Inflammatory macrophage (primary cell): ENCODE data around the gene PLA2R1.
A peak's percentile ranks its signal among the peaks of the same experiment; 100 is the strongest.

ENCODE experiments used
- DNase-seq, 2 donors: peaks; one replicate each; pipeline ENCODE4 v3.0.0-alpha.2; 2020 to 2022

PLA2R1 gene

GRCh38 chr2:159926695-159927094, 135.7 kb downstream of the PLA2R1 start:
- DNase-seq, result no peak

DNA sequence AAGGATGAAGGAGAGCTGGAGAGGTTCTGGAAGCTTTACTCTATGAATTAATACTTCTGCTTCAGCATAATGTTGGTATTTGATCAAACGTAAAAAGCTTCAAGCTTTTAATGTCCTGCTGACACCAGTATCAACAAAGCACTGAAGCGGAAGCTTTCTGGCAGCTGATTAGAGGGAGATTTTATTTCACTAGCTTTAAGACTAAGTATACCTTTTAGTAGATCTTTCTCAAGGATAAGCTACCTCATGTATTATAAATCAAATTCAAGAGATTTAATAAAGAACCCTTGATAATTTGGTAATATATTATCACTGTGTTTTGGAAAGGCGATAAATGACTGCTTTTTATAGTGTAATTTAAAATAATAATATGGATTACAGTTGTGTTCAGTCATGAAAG, 136.4 kb downstream of the PLA2R1 start:
- no peak for DNase-seq

- DNase-seq, result no peak
Measured at GRCh38 chr2:159922563-159922962, 139.9 kb downstream of the PLA2R1 start.

GRCh38 chr2:159921752-159922404, 140.5 kb downstream of the PLA2R1 start:
- DNase-seq, result peak; percentile 73 to 80

DNA sequence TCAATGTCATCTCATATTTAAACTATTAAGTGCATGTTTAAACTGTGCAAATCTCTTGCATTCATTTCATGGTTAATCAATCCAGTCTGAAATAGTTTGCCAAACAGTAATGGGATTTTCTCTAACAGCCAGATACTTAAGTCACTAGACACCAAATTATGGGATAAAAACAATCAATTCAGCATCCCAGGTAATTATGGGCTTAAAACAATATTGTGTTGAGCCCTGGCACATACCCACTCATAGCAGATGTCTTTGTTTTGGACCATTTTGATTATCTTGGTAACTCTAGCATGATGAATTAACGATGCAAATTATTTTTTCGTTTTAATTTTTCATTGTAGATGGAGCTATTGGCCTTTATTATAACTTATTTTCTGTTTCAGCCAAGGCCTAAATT, 145.9 kb downstream of the PLA2R1 start:
- no peak for DNase-seq

DNA sequence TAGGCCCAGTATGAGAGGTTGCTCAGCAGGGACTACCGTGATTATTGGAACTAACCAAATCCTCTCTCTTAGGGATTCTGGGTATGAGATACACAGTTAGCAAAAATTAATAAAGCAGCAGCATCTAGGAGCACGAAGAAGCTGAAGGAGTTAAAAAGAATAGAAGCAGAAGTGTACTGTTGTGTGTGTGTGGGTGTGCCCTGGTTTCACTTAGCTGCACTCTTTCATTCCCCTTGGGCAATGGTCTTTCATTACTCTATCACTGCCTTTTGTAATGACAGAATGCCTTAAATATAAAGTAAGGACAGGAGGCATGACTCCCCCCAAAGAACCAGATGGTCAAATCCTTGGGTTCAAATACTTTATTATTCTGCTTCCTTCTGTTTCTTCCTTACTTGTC, 148.5 kb downstream of the PLA2R1 start:
- no peak for DNase-seq

GRCh38 chr2:159912580-159912979, 149.8 kb downstream of the PLA2R1 start:
- DNase-seq, result no peak

DNA sequence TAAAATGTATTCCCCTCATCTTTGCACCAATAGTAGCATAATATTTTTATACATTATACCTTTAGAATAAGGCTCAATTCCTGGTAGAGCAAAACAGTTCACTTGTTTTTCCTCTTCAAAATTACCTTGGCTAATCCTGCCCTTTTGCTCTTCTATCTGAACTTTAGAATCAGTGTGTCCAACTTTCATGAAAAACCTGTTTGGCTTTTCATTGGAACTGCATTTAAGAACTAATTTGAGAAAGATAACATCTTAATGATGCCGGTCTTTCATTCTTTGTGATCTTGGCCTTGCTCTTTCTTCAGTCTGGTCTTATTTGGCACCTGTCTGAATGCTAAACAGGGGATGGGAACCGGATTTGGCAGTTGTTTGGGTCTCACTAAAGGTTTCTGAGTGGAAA, 151.5 kb downstream of the PLA2R1 start:
- no peak for DNase-seq

GRCh38 chr2:159908623-159909022, 153.8 kb downstream of the PLA2R1 start:
- no peak for DNase-seq

- DNase-seq, result no peak
Measured at GRCh38 chr2:159907909-159908308, 154.5 kb downstream of the PLA2R1 start.

- no peak for DNase-seq
Measured at GRCh38 chr2:159905926-159906714, 156.3 kb downstream of the PLA2R1 start.

DNA sequence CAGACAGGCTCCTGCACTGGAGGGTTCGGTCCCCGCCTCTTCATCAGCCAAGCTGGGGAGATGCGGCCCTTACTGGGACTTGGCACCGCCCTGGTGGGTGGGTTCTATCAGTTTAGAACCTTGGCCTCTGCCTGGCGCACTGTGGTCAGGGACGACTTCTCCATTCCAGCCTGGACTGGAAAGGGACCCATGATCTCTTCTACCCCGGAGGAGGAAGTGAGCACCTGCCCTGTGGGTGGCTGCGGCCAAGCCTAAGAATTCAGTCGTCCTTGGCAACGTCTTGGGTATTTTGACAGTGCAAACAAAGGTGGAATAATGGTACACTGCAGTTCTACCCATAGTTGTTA, 157.5 kb downstream of the PLA2R1 start:
- peak; percentile 86 to 91 for DNase-seq

DNA sequence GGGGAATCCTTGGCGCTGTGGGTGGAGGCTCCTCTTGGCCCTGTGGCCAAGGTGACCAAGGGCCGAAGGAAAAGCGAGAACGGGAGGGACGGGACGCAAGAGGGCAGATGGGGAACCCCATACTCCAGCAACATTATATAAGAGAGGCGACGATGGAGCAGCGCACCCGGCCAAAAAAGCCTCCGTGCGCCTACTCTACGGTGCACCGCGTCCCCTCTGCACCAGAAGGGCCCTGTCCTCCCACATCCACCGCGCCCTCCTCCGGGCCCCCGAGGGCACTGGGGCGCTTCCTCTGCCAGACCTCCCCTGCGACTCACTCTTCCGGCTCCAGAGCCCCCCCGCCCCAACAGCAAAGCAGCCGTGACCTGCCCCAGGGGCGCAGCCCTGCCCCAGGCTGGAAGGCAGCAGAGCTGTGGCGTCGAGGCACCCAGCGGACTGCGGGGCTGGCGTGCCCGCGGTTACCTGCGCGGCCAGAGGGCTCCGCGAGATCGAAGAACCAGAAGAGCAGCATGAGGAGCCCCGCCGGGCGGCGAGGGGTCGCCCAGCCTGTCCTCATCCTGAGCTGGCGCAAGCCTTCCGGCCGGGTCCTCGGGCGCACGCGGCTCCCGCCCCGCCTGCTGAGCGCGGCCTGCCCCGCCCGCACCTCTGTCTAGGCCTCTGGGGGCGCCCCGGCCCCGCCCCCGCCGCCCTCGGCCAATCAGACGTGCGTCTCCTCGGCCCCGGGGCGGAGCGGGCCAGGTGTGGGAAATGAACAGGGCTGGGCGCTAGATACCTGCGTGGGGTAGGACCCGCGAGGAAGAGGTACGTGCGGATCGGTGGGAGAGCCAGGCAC, 158.1 kb downstream of the PLA2R1 start, which contains the start of gene LY75:
Gene LY75, minus strand, starts transcription at position 630 of the 832 bp plus-strand sequence.
- DNase-seq, result peak; percentile 61 to 76

GRCh38 chr2:159903443-159904126, 158.8 kb downstream of the PLA2R1 start:
- peak; percentile 74 to 82 for DNase-seq

DNA sequence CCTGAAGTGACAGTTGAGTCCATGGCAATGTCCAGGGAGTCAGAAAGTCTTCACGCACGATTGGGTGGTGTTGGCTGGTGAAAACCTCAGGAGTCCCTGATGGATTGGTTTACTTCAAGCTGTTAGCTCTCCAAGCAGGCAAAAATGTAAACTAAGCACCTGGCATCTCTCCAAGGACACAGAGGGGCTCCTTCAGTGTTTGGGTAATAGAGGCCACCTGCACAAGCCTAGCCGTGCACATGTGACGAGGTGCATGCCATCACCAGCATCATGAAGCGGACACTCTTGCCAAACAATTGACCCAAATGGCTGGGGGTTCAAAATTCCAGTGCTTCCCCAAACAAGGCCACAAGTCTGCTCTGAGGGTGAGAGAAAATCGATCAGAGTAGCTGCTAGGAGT, 159.7 kb downstream of the PLA2R1 start:
- DNase-seq, result no peak

GRCh38 chr2:159900343-159900742, 162.1 kb downstream of the PLA2R1 start:
- no peak for DNase-seq

DNA sequence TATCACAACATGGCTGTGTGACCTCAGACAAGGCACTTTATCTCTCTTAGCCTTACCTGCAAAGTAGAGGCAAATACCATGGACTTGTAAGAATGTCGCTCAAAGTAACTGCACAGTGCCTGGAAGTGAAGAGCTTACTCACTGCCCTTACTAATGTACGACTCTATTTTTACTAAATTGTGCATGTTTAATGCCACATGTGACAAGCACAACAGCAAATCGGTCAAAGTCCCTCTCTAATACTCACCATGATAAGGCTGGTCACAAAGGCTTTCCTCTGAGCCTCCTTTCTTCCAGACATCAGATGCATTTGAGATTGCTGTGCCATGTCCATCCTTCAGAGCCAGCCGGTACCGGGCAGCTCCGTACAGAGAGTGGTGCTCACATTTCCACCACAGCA, 164.0 kb downstream of the PLA2R1 start:
- no peak for DNase-seq

DNA sequence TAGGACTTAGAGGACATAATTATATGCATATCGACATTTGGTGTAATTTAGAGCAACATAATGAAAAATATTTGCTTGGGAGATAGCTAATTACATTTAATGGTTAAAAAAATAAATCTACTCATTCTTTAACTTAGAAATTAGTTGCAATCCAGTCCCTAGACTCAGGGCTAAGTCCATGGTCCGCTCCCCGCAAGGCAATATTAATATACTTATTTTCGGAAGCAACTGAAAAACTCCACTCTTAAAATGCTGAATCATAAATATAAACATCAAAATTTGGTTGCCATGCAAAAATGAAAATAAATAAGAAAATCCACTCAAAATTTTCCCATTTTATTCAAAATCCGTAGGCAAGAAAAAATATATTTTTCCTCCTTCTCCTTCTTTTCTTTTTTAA, 164.7 kb downstream of the PLA2R1 start:
- no peak for DNase-seq

GRCh38 chr2:159897081-159897480, 165.3 kb downstream of the PLA2R1 start:
- no peak for DNase-seq

GRCh38 chr2:159895258-159896065, 167.0 kb downstream of the PLA2R1 start:
- DNase-seq, result no peak

GRCh38 chr2:159894145-159894838, 168.1 kb downstream of the PLA2R1 start:
- no peak for DNase-seq
